Loucy (cell line): Measurements from ENCODE around the gene COL6A1.

ENCODE experiments used
- H2AFZ ChIP-seq: fragments of 200-600 bp; sonication (generic); 2 replicates; pipeline ENCODE4 v1.6.0; 2016; ENCODE audit warnings: antibody characterized with exemption, mild to moderate bottlenecking, low read length, moderate library complexity
- H3F3A ChIP-seq: fragments of 200-600 bp; 2 replicates; pipeline ENCODE4 v1.6.0; 2016; ENCODE audit warnings: antibody characterized with exemption, low read depth, mild to moderate bottlenecking
- H3K27me3 ChIP-seq: fragments of 200-600 bp; sonication (generic); 2 replicates; pipeline ENCODE4 v1.6.1; 2014; ENCODE audit warnings: low read length, mild to moderate bottlenecking; ENCODE audit not compliant: insufficient read depth, poor library complexity, severe bottlenecking
- H3K36me3 ChIP-seq: fragments of 200-600 bp; sonication (generic); 2 replicates; pipeline ENCODE4 v1.6.1; 2016; ENCODE audit warnings: low read length; ENCODE audit not compliant: insufficient read depth
- H3K4me1 ChIP-seq: fragments of 200-600 bp; sonication (generic); 2 replicates; pipeline ENCODE4 v1.5.1; 2014; ENCODE audit warnings: low read length, mild to moderate bottlenecking; ENCODE audit not compliant: insufficient read depth, poor library complexity, severe bottlenecking
- H3K4me2 ChIP-seq: fragments of 200-600 bp; sonication (generic); 2 replicates; pipeline ENCODE4 v1.6.0; 2014; ENCODE audit warnings: antibody characterized with exemption, low read length, low read depth, mild to moderate bottlenecking; ENCODE audit not compliant: poor library complexity, severe bottlenecking
- H3K4me3 ChIP-seq: fragments of 200-600 bp; sonication (generic); 2 replicates; pipeline ENCODE4 v1.5.1; 2014; ENCODE audit warnings: low read length, mild to moderate bottlenecking, mixed read lengths; ENCODE audit not compliant: poor library complexity, severe bottlenecking
- H3K79me2 ChIP-seq: fragments of 200-600 bp; sonication (generic); 2 replicates; pipeline ENCODE4 v1.6.1; 2014; ENCODE audit warnings: low read length; ENCODE audit not compliant: insufficient read depth
- H3K9ac ChIP-seq: fragments of 200-600 bp; sonication (generic); 2 replicates; pipeline ENCODE4 v1.6.0; 2014; ENCODE audit warnings: mild to moderate bottlenecking, low read depth, low read length, moderate library complexity; ENCODE audit not compliant: poor library complexity, severe bottlenecking
- H3K9me2 ChIP-seq: fragments of 200-600 bp; sonication (generic); replicated peaks from 2 replicates; pipeline ENCODE4 v1.6.1; 2016; ENCODE audit warnings: low read depth, low read length, mixed read lengths
- H3K9me3 ChIP-seq: fragments of 200-600 bp; sonication (generic); 2 replicates; pipeline ENCODE4 v1.6.1; 2014; ENCODE audit warnings: mild to moderate bottlenecking, antibody characterized with exemption, low read length, low read depth; ENCODE audit not compliant: insufficient read depth
- H4K20me1 ChIP-seq: fragments of 200-600 bp; sonication (generic); 2 replicates; pipeline ENCODE4 v1.6.0; 2014; ENCODE audit warnings: antibody characterized with exemption, low read length, mild to moderate bottlenecking; ENCODE audit not compliant: insufficient read depth, poor library complexity, severe bottlenecking
- CTCF ChIP-seq: fragments of 200-600 bp; sonication (generic); conservative IDR thresholded peaks from 2 replicates; pipeline ENCODE4 v1.5.1; 2014; ENCODE audit warnings: mild to moderate bottlenecking, antibody characterized with exemption, low read length
- EZH2phosphoT487 ChIP-seq: fragments of 200-600 bp; IDR thresholded peaks from 2 replicates; pipeline ENCODE4 v1.6.1; 2018; ENCODE audit warnings: antibody characterized with exemption, mild to moderate bottlenecking, moderate library complexity, borderline replicate concordance

Gene COL6A1

DNA sequence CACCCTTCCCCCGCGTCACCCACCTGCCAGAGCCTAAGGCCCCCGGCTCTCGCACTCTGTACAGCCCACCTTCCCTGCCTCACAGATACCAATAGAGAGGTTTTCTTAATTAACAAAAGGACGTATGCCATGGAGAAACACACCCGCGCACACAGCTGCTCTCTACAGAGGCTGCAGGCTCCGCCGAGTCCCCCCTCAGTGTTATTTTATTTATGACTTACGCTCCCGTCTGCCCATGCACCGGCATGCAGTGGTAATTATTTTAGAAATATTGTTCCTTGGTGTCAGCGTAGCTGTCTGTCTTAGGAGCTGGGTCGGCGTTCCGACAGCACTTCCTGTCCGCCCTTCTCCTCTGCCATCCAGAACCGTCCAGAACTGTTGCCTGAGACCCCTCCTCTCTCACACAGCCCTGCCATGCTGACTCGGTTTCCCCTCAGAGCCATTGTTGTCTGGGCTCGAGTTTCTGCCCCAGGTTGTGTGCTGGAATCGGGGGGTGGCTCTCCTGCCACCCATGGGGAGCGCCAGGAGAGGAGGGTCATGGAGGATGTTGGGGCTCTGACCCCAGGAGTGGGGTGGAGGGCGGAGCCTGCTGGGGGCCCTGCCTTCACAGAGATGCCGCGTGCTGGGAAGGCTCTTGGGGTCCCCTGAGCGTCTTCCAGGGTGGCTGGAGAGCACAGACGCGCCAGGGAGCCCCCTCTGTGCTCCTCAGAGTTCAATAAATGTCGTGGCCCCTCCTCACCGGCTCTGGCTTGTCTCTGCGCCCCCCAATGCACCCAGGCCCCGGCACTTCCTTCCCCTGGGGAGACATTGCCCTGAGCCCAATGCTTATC lies 39.6 kb upstream of the COL6A1 start:
- H3K9me2 ChIP-seq: no peaks in the 10 kb centered on the region
- no peaks in the 10 kb centered on the region for H3K4me1 ChIP-seq
- H3F3A ChIP-seq: no peaks in the 10 kb centered on the region
- H3K27me3 ChIP-seq: no peaks in the 10 kb centered on the region
- TF ChIP-seq CTCF: no peak
- TF ChIP-seq EZH2phosphoT487: no peak
- H3K4me3 ChIP-seq: no peak overlapping the region
- H2AFZ ChIP-seq: no peak overlapping the region
- no peaks in the 10 kb centered on the region for H3K36me3 ChIP-seq
- no peaks in the 10 kb centered on the region; the same call in 1 of the 2 replicates for H3K9me3 ChIP-seq
- no peak overlapping the region for H3K9ac ChIP-seq
- H3K79me2 ChIP-seq: no peaks in the 10 kb centered on the region
- no peaks in the 10 kb centered on the region for H4K20me1 ChIP-seq
- no peak overlapping the region for H3K4me2 ChIP-seq

GRCh38 chr21:45942755-45943629 lies 38.6 kb upstream of the COL6A1 start:
- Histone ChIP-seq H3K4me3 (no peak overlapping the region), H3K79me2 (no peaks in the 10 kb centered on the region), H3K4me2 (no peak overlapping the region), H3K9me3 (no peaks in the 10 kb centered on the region; the same call in 1 of the 2 replicates), H3K9ac (no peak overlapping the region), H3F3A (no peaks in the 10 kb centered on the region), H3K4me1 (no peaks in the 10 kb centered on the region), H2AFZ (no peak overlapping the region), H3K9me2 (no peaks in the 10 kb centered on the region), H3K27me3 (no peaks in the 10 kb centered on the region), H4K20me1 (no peaks in the 10 kb centered on the region), H3K36me3 (no peaks in the 10 kb centered on the region)
- no peak for TF ChIP-seq CTCF
- no peak for TF ChIP-seq EZH2phosphoT487

DNA sequence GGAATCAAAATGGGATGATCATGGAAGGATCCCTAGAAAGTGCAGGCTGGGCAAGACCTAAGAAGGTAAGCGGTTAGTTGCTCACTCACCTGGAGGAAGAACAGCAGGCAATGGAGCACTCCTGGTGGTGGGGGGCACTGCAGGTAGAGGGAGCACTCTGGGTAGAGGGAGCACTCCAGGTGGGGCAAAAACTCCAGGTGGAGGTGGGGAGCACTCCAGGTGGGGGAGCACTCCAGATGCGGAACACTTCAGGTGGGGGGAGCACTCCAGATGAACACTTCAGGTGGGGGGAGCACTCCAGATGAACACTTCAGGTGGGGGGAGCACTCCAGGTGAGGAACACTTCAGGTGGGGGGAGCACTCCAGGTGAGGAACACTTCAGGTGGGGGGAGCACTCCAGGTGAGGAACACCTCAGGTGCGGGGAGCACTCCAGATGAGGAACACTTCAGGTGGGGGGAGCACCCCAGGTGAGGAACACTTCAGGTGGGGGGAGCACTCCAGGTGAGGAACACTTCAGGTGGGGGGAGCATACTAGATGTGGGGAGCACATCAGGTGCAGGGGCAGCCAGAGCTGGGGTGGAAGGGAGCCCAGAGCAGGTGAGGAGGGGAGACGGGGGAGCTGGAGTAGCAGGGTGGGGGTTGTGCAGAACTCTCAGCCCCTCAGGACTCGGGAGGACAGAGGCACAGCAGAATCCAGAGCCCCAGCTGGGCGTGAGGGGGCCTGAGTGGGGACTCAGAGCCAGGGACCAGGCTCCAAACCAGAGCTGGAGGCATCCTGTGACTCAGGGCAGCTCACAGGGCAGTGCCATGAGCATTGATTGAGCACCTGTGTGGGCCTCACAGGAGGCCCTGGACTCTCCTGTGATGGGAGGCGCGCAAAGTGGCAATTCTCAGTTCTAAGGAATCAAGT lies 37.7 kb upstream of the COL6A1 start:
- Histone ChIP-seq H3K4me3 (no peak overlapping the region), H3K79me2 (no peaks in the 10 kb centered on the region), H3K9me3 (no peaks in the 10 kb centered on the region; the same call in 1 of the 2 replicates), H2AFZ (no peak overlapping the region), H3K4me2 (no peak overlapping the region), H3K27me3 (no peaks in the 10 kb centered on the region), H3F3A (no peaks in the 10 kb centered on the region), H3K4me1 (no peaks in the 10 kb centered on the region), H4K20me1 (no peaks in the 10 kb centered on the region), H3K9me2 (no peaks in the 10 kb centered on the region), H3K36me3 (no peaks in the 10 kb centered on the region), H3K9ac (no peak overlapping the region)
- no peak for TF ChIP-seq EZH2phosphoT487
- TF ChIP-seq CTCF: no peak
